ENCODE data around the gene XAGE1B. TPM values are rescaled to one million over a fixed set of nuclear protein-coding genes. Genes with fewer than 3 reads are reported as not detected.
"Not testable (repeated sequence)": the region's sequence is repeated elsewhere in the genome, so short reads cannot be mapped to it uniquely, and the experiment has no call there.

The XAGE1B gene
- polyA plus RNA-seq (ENCODE audit: insufficient read length in 3 of 3) = not detected
- long read RNA-seq, donor 1 = 0 reads
- long read RNA-seq, donor 2 = 0 reads
- long read RNA-seq, donor 3 = 0 reads
- long read RNA-seq, donor 4 = 0 reads
- long read RNA-seq, donor 5 = 0 reads
- long read RNA-seq, donor 6 = 0 reads
- long read RNA-seq, donor 7 = 0 reads
- long read RNA-seq, donor 8 = 0 reads
- long read RNA-seq, donor 9 = 0 reads
- long read RNA-seq, donor 10 = 0 reads
- long read RNA-seq, donor 11 = 0 reads
- long read RNA-seq, donor 12 = 0 reads
- long read RNA-seq, donor 13 = 0 reads
- long read RNA-seq, donor 14 = 0 reads
- long read RNA-seq, donor 15 = 0 reads
- long read RNA-seq, donor 16 = 0 reads

DNA sequence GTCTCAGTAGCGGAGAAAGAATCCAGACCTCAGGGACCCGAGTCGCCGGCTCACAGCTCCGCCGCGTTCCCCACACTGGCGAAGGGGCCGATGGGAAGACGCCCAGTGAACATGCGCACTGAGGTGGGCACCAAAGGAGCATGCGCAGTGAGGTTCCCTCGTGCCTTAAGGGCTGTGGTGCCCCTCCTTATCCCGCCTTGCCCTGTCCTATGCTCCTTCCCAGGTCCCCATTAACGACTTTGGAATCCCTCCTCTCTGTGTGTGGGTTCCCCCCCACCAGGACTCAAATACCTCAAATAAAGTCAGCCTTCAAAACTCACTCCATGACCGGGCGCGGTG lies at the start of gene XAGE1B:
XAGE1B (minus strand) TSS at position 77 of the 339 bp plus-strand sequence. CDS start 1,536 bp downstream, outside the sequence.
- DNase-seq = not testable (repeated sequence)

DNA sequence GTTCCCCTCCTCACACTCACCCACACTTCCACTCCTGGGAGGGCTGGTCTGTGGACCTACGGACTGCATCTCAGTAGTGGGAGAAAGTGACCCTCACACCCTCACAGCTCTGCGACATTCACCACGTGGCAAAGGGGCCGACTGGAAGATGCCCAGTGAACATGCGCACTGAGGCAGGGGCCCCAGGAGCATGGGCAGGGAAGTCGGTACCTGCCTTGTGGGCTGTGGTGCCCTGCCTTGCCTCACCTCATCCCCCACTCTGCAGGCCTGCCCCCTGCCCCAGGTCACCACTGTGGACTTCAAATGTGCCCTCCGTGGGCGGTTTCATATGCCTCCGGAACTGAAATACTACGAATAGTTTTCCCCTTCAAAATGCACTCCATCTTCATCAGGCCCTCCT lies 46.2 kb upstream of the XAGE1B start:
- no peak for DNase-seq

- DNase-seq = no peak
Observed at GRCh38 chrX:52558140-52558539, 41.3 kb upstream of the XAGE1B start.

GRCh38 chrX:52556741-52557140 lies 39.9 kb upstream of the XAGE1B start:
- no peak for DNase-seq

GRCh38 chrX:52553995-52554642 lies 37.3 kb upstream of the XAGE1B start:
- no peak for DNase-seq

- DNase-seq = not testable (repeated sequence)
Observed at GRCh38 chrX:52548769-52549168, 31.9 kb upstream of the XAGE1B start.

GRCh38 chrX:52544147-52544840 lies 27.4 kb upstream of the XAGE1B start:
- DNase-seq = no peak

- no peak for DNase-seq
Observed at GRCh38 chrX:52542311-52542710, 25.4 kb upstream of the XAGE1B start.

DNA sequence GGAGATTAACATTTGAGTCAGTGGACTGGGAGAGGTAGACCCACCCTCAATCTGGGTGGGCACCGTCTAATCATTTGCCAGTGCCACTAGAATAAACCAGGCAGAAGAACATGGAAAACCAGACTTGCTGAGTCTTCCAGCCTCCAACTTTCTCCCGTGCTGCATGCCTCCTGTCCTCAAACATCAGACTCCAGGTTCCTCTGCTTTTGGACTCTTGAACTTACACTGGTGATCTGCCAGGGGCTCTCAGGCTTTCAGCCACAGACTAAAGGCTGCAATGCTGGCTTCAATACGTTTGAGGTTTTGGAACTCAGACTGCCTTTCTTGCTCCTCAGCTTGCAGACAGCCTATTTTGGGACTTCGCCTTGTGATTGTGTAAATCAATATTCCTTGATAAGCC lies 24.2 kb upstream of the XAGE1B start:
- DNase-seq = not testable (repeated sequence)

DNA sequence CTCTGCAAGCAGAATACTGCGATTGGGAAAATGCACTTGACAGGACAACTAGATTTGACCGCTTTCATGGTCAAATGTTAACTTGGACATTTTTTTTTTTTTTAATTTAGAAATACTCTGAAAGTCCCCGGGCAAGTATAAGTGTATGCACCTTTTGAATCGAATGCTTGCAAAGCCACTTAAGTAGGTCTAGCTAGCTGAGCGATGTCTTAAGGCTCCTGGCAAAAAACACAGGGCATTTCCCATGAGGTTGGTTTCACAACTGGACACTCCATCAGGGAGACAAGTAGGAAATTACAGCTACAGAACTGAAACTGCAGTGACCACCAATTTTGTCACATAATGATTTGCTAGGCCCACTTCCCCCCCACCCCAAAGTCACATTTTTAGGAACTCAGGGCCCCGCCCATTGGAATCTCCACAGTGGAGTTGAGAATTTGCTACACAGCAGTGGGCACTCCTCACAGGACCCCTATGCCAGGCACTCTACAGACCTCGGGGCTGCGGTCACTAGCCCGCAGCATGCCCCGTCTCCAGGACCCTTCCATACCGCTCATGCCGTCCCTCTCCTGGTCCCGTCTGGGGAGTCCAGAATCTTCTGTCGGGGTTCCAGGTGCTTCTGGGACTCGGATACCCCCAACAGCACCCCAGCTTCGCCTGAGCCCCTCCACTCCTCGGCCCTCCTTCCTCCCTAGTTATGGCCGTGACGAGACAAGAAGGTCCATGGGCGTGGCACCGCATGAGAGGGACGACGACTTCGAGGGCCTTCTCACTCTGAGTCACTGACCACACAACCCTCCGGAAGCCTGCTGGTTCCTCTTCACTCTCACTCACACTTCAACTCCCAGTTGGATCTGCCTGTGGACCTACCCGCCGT lies 515 bp downstream of the XAGE1B start:
- DNase-seq = not testable (repeated sequence)

GRCh38 chrX:52511126-52511525 lies 5.7 kb downstream of the XAGE1B start:
- DNase-seq = not testable (repeated sequence)

DNA sequence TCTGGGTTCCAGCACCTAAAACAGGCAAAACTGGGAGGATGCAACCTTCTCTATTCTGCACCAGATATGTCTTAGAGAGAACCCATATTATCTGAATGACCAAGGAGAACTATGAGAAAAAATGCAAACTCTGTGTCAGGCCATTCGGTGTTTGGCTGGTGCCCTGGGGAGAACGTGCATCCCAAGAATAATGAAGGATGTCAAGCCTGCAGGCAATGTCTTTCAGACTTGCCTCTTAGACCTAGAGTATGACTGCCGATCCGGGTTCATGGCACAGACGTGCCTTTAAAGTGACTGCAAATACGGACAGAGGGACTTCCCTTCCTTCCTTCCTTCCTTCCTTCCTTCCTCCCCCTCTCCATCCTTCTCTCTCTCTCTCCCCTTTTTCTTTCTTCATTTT lies 6.9 kb downstream of the XAGE1B start:
- DNase-seq = no peak

GRCh38 chrX:52507331-52507730 lies 9.5 kb downstream of the XAGE1B start:
- DNase-seq = no peak

DNA sequence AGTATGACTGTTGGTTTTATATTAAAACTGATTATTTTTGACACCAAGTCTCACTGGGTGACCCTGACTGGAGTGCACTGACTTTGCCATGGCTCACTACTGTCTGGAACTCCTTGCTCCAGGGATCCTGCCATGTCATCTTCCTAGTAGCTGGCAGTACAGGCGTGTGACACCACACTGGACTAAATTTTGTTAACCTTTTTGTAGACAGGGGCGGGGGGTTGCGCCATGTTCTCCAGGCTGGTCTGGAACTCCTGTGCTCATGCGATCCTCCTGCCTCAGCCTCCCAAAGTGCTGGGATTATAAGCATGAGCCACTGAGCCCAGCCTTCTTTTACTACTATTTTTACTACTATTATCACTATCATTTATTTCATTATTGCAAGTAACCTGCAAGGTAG lies 12.3 kb downstream of the XAGE1B start:
- DNase-seq = no peak

DNA sequence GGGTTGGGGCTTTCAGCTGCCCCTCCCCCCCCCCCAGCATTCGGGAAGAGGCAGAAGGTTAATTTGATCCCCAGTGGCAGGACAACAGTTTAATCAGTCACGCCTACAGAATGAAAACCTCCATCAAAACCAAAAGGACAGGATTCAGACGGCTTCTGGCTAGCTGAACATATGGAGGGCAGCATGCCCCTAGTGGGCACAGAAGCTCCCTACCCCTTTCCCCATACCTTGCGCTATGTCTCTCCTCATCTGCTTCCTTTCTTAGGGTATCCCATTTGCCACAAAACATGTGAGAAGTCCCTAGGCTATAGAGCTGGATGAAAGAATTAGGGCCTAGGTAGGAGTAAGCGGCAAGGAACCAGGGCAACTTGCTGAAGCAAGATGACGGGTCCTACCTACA lies 15.5 kb downstream of the XAGE1B start:
- not testable (repeated sequence) for DNase-seq

DNA sequence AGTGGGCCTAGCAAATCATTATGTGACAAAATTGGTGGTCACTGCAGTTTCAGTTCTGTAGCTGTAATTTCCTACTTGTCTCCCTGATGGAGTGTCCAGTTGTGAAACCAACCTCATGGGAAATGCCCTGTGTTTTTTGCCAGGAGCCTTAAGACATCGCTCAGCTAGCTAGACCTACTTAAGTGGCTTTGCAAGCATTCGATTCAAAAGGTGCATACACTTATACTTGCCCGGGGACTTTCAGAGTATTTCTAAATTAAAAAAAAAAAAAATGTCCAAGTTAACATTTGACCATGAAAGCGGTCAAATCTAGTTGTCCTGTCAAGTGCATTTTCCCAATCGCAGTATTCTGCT lies 20.5 kb downstream of the XAGE1B start:
- not testable (repeated sequence) for DNase-seq

DNA sequence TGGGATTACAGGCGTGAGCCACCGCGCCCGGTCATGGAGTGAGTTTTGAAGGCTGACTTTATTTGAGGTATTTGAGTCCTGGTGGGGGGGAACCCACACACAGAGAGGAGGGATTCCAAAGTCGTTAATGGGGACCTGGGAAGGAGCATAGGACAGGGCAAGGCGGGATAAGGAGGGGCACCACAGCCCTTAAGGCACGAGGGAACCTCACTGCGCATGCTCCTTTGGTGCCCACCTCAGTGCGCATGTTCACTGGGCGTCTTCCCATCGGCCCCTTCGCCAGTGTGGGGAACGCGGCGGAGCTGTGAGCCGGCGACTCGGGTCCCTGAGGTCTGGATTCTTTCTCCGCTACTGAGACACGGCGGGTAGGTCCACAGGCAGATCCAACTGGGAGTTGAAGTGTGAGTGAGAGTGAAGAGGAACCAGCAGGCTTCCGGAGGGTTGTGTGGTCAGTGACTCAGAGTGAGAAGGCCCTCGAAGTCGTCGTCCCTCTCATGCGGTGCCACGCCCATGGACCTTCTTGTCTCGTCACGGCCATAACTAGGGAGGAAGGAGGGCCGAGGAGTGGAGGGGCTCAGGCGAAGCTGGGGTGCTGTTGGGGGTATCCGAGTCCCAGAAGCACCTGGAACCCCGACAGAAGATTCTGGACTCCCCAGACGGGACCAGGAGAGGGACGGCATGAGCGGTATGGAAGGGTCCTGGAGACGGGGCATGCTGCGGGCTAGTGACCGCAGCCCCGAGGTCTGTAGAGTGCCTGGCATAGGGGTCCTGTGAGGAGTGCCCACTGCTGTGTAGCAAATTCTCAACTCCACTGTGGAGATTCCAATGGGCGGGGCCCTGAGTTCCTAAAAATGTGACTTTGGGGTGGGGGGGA lies 21.1 kb downstream of the XAGE1B start, which contains the start of gene XAGE1A:
XAGE1A (plus strand) TSS at position 264 of the 874 bp plus-strand sequence. CDS start 1,554 bp downstream, outside the sequence.
- DNase-seq = not testable (repeated sequence)

- not testable (repeated sequence) for DNase-seq
Observed at GRCh38 chrX:52471301-52471700, 45.6 kb downstream of the XAGE1B start.
